RWPE2 (cell line): ENCODE results near the gene PRRX2.
"Not testable (repeated sequence)": the region's sequence is repeated elsewhere in the genome, so short reads cannot be mapped to it uniquely, and the experiment has no call there.

Experiments
- ATAC-seq: fragments of 200-7000 bp; cut with Tn5 transposase; 3 replicates; pipeline ENCODE4 v1.9.1; 2021; ENCODE audit warnings: low read depth
- DNase-seq: peaks from one replicate; pipeline ENCODE4 v3.0.0-alpha.2; 2020; ENCODE audit warnings: low spot score
- H3K27ac ChIP-seq: fragments of 450-650 bp; 2 replicates; pipeline ENCODE4 v1.5.1; 2017; ENCODE audit warnings: mild to moderate bottlenecking; ENCODE audit not compliant: poor library complexity, severe bottlenecking
- H3K27me3 ChIP-seq: fragments of 250-450 bp; sonication (Bioruptor Pico); 2 replicates; pipeline ENCODE4 v1.5.1; 2021; ENCODE audit warnings: mild to moderate bottlenecking, moderate library complexity; ENCODE audit not compliant: insufficient read depth, poor library complexity, severe bottlenecking
- H3K36me3 ChIP-seq: fragments of 250-450 bp; sonication (Bioruptor Pico); 2 replicates; pipeline ENCODE4 v1.5.1; 2020; ENCODE audit warnings: low read depth, mild to moderate bottlenecking, moderate library complexity
- H3K4me1 ChIP-seq: fragments of 250-450 bp; sonication (Bioruptor Pico); 2 replicates; pipeline ENCODE4 v1.5.1; 2021; ENCODE audit warnings: mild to moderate bottlenecking, moderate library complexity; ENCODE audit not compliant: insufficient read depth, poor library complexity, severe bottlenecking
- H3K4me3 ChIP-seq: fragments of 250-450 bp; sonication (Bioruptor Pico); 2 replicates; pipeline ENCODE4 v1.5.1; 2021; ENCODE audit warnings: mild to moderate bottlenecking, moderate library complexity; ENCODE audit not compliant: severe bottlenecking
- H3K9me3 ChIP-seq: fragments of 250-450 bp; sonication (Bioruptor Pico); 2 replicates; pipeline ENCODE4 v1.5.1; 2021; ENCODE audit warnings: mild to moderate bottlenecking, moderate library complexity; ENCODE audit not compliant: severe bottlenecking
- CTCF ChIP-seq: fragments of 450-650 bp; IDR thresholded peaks from one replicate; pipeline ENCODE4 v1.5.1; 2017; ENCODE audit warnings: mild to moderate bottlenecking, moderate library complexity; ENCODE audit not compliant: poor library complexity, severe bottlenecking

The PRRX2 gene

GRCh38 chr9:129631674-129632129 lies 33.7 kb upstream of the PRRX2 start:
- no peak for DNase-seq
- Histone ChIP-seq H3K4me3 (no peak overlapping the region), H3K36me3 (peaks cover 58% of the 10 kb centered on the region), H3K27ac (no peak overlapping the region), H3K4me1 (peaks cover 6% of the 10 kb centered on the region), H3K9me3 (no peaks in the 10 kb centered on the region), H3K27me3 (no peaks in the 10 kb centered on the region)
- ATAC-seq: no peak
- no peak for TF ChIP-seq CTCF

DNA sequence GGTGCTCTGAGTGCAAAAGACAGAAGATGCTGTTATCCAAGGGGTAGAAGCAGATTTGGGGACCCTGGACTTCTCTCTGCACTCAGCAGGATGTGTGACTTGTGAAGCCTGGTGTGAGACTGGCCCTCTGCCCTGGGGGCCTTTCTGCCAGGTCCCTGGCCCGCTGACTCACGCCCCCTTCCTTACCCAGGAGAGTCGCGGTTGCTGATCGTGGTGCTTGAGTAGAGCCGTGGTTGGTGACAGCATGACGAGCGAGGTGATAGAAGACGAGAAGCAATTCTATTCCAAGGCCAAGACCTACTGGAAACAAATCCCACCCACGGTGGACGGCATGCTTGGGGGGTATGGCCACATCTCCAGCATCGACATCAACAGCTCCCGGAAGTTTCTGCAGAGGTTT lies 33.0 kb upstream of the PRRX2 start:
- H3K4me3 ChIP-seq: no peak overlapping the region
- H3K27ac ChIP-seq: no peak overlapping the region
- H3K9me3 ChIP-seq: no peaks in the 10 kb centered on the region
- H3K36me3 ChIP-seq: peaks cover 64% of the 10 kb centered on the region
- H3K27me3 ChIP-seq: no peaks in the 10 kb centered on the region
- DNase-seq (no peak), ATAC-seq (no peak)
- TF ChIP-seq CTCF: no peak
- peaks cover 3% of the 10 kb centered on the region for H3K4me1 ChIP-seq

- peaks cover 64% of the 10 kb centered on the region for H3K36me3 ChIP-seq
- DNase-seq (no peak), ATAC-seq (no peak)
- no peaks in the 10 kb centered on the region for H3K4me1 ChIP-seq
- H3K4me3 ChIP-seq: no peak overlapping the region
- no peaks in the 10 kb centered on the region for H3K9me3 ChIP-seq
- no peaks in the 10 kb centered on the region for H3K27me3 ChIP-seq
- H3K27ac ChIP-seq: no peak overlapping the region
- no peak for TF ChIP-seq CTCF
Measured at GRCh38 chr9:129633207-129633606, 32.2 kb upstream of the PRRX2 start.

DNA sequence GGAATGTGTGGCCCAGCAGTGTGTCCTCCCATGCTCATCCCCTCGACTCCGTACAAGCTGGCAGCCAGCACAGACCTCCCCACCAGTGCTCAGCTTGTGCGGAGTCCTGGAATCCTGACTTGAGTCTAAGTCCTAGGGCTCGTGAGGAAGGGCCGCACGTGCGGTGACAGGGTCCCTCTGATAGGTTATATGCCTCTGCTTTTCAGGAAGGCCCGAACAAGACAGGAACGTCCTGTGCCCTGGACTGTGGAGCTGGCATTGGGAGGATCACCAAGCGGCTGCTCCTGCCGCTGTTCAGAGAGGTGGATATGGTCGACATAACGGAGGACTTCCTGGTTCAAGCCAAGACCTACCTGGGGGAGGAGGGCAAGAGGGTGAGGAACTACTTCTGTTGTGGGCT lies 31.6 kb upstream of the PRRX2 start:
- no peak for TF ChIP-seq CTCF
- H3K9me3 ChIP-seq: no peaks in the 10 kb centered on the region
- no peak overlapping the region for H3K4me3 ChIP-seq
- H3K36me3 ChIP-seq: peaks cover 63% of the 10 kb centered on the region
- no peak for DNase-seq
- ATAC-seq: no peak
- H3K27me3 ChIP-seq: no peaks in the 10 kb centered on the region
- H3K4me1 ChIP-seq: no peaks in the 10 kb centered on the region
- H3K27ac ChIP-seq: no peak overlapping the region

DNA sequence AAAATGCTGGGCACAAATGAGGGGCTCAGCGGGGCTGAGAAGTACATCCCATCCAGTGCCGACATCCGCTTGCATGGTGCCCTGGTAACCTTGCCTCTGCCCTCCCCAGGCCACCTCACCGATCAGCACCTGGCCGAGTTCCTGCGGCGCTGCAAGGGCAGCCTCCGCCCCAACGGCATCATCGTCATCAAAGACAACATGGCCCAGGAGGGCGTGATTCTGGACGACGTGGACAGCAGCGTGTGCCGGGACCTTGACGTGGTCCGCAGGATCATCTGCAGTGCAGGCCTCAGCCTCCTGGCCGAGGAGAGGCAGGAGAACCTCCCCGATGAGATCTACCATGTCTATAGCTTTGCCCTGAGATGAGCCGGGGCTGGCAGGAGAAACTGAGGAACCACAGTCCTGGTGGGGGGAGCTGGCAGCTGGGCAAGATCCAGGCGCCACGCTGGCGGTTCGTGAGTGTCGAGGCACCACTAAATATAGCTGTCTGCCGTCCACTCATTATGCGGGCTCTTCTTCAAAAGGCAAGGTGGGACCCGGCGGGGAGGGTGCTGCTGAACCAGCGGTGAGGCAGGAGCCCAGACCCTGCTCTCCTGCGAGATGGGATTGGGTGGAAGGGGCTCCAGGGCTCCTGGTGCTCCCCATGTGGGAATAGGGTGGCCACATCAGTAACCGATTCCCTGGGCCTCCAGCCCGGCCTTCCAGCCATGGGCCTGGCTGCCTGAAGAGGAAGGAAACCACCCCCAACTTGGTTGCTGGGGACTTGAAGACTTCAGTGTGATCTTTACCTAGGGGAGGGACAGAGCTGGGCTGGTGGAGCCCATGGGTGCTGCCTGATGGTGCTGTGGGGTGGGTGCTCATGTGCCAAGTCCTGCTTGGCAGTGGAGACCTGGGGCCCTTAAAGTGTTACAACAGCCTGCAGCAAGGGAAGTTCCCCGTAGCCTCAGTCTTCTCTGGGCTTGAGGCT lies 30.1 kb upstream of the PRRX2 start:
- H3K4me3 ChIP-seq: no peak overlapping the region
- ATAC-seq (no peak; the same call in 2 of the 3 replicates), DNase-seq (no peak)
- H3K9me3 ChIP-seq: no peaks in the 10 kb centered on the region
- H3K4me1 ChIP-seq: peaks cover under 1% of the 10 kb centered on the region
- H3K27ac ChIP-seq: no peak overlapping the region
- no peak for TF ChIP-seq CTCF
- H3K27me3 ChIP-seq: no peaks in the 10 kb centered on the region
- H3K36me3 ChIP-seq: peaks cover 72% of the 10 kb centered on the region

DNA sequence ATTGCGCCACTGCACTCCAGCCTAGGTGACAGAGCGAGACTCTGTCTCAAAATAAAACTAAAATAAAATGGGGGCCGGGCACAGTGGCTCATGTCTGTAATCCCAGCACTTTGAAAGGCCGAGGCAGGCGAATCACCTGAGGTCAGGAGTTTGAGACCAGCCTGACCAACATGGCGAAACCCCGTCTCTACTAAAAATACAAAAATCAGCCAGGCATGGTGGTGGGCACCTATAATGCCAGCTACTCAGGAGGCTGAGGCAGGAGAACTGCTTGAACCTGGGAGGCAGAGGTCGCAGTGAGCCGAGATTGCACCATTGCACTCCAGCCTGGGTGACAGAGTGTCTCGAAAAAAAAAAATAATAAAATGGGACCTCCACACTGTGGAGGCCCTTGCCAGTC lies 29.1 kb upstream of the PRRX2 start:
- H3K4me1 ChIP-seq, H3K27me3 ChIP-seq, H3K9me3 ChIP-seq, H3K4me3 ChIP-seq, H3K27ac ChIP-seq, ATAC-seq, DNase-seq: not testable (repeated sequence)
- H3K36me3 ChIP-seq: peaks cover 72% of the 10 kb centered on the region
